HG02981 (cell line): ENCODE data around the gene IRAK1.
A peak's percentile ranks its signal among the peaks of the same experiment; 100 is the strongest.
"Not testable (repeated sequence)": the region's sequence is repeated elsewhere in the genome, so short reads cannot be mapped to it uniquely, and the experiment has no call there.

Source experiments
- ATAC-seq: cut with Tn5 transposase; IDR thresholded peaks from one replicate; pipeline ENCODE4 v1.9.1; 2021; ENCODE audit warnings: mild to moderate bottlenecking, moderate library complexity; ENCODE audit not compliant: unreplicated experiment

The IRAK1 gene

DNA sequence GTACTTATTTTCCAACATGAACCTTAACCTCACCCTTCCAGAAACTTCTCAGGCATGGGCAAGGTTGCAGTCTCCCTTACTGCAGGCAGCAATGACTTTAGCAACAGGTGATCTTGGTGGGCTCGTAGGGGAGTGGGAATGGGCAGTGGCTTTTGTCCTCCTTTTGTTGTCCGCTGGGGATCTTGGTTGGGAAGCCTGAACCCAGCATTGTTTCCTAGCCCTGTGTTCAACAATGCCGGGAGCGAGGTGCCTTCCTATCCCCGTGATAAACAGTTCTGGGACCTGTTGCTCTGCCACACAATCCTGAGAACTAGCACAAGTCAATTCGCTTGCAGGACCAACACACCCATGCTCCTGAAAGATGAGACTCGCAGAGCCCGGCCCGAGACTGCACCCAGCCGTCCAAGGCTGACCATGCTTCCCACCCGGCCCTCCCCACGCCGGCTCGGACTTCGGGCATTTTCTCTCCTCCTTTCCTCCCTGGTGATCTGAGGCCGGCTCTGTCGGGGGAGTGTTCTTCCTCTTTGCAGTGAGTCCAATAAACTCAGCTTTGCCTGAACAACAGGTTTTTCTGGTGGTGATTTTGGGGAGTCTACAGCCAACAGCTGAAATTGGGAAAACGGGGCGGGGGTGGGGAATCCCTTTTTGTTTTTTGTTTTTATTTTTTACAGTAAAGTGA is 20.2 kb downstream of the IRAK1 start:
- no peak for ATAC-seq

GRCh38 chrX:153995504-153995903 is 24.2 kb downstream of the IRAK1 start:
- no peak for ATAC-seq

- not testable (repeated sequence) for ATAC-seq
Observed at GRCh38 chrX:153994398-153994797, 25.3 kb downstream of the IRAK1 start.

DNA sequence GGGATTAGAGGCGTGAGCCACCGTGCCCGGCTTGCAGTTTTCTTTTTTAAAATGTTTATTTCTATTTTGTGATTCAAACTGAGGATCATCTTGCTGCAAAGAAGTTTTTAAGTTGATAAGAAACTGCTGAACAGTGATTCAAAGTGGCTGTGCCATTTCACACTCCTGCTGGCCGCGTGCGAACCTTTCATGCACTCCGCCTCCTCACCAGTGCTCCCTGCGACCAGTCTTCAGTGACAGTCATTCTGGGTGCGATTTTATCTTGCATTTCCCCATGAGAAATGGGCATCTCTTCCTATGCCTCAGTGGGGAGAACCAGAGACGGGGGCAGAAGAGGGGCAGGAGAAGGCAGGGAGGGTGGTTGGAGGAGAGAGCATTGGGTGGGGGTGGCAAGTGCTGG is 25.7 kb downstream of the IRAK1 start:
- ATAC-seq = no peak

- no peak for ATAC-seq
Observed at GRCh38 chrX:153993079-153993478, 26.6 kb downstream of the IRAK1 start.

GRCh38 chrX:153992180-153992579 is 27.5 kb downstream of the IRAK1 start:
- ATAC-seq = no peak

- ATAC-seq = no peak
Observed at GRCh38 chrX:153991013-153991580, 28.6 kb downstream of the IRAK1 start.

DNA sequence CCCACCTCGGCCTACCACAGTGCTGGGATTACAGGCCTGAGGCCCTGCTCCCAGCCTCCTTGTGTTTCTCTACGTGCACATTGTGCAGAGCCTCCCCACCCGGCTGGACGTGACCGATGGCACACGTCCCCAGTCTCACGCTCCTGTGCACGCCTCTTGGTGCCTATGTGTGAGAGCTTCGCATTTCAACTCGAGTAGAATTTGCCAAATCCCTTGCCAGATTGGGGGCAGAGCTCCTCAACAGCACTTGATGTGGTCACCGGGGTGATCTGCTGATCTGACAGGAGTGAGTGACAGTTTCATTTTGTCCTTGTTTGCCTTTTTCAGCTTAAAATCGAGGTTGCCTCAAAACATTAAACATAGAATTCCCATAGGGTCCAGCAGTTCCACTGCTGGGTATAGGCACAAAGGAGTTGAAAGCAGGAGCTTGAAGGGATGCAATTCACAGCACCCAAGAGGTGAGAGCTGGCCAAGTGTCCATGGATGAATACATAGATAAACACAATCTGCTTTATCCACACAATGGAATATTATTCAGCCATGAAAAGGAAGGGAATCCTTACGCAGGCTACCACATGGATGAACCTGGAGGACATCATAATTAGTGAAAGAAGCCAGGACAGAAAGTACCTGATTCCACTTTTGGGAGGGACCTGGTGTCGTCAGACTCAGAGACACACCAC is 29.6 kb downstream of the IRAK1 start:
- no peak for ATAC-seq

- no peak for ATAC-seq
Observed at GRCh38 chrX:153988493-153988892, 31.2 kb downstream of the IRAK1 start.

DNA sequence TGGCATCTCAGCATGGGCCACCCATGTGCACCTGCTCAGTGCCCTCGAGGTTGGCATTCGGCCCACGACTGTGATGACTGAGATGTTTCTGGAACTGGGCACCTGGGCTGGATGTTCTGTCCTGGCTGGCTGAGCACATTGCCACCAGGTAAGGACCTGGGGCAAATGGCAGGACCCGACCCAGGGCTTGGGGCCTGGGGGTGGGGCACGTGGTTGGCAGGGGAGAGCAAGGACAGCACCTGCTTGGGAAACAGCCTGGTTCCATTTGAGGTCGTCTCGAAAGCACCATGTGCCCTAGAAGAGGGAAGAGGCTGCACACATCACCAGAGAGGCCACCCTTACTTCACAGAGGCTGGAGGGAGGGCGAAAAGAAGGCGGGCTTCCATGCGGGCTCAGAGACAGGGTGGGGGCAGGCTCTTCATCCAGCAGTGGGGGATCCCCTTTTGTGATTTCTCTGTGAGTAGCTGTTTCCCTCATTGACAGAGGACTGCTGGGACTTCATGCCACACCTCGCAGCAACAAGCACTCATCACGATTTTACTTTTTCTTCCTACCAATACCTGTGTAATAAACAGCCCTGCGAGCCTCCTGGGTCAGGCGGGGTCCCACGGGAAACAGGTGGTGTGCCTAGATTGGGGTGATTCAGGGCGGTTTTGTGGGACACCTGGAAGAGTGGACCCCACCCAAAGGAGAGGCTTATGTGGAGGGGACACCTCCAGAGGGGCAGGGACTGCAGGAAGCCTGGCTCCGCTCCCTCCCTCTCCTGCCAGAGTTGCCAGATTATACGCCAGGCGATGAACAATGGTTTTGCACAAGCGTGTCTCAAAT is 35.1 kb downstream of the IRAK1 start:
- no peak for ATAC-seq

DNA sequence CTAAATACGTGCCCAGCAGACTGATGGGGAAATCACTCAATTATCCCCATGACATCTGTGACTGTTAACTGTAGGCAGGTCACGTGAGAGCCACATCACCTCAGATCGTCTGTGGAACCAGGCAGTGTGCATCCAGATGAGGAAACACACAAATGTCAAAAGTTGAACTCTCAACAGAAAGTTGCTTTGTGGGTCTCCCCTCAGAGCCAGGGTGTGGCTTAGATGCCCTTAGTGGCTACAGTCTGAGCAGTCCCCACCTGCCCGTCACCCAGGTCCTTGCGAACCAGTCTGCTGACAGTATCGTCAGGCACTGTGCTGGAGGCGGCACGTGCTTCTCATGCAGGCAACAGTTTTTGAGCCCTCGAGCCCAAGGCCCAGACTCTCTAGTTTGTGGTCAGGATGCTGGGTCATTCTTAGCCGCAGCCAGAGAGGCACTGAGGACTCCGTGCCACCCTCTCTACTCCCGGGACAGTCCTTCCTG is 36.3 kb downstream of the IRAK1 start:
- no peak for ATAC-seq

GRCh38 chrX:153981771-153982533 is 37.8 kb downstream of the IRAK1 start:
- ATAC-seq = no peak

- ATAC-seq = no peak
Observed at GRCh38 chrX:153981231-153981630, 38.5 kb downstream of the IRAK1 start.

DNA sequence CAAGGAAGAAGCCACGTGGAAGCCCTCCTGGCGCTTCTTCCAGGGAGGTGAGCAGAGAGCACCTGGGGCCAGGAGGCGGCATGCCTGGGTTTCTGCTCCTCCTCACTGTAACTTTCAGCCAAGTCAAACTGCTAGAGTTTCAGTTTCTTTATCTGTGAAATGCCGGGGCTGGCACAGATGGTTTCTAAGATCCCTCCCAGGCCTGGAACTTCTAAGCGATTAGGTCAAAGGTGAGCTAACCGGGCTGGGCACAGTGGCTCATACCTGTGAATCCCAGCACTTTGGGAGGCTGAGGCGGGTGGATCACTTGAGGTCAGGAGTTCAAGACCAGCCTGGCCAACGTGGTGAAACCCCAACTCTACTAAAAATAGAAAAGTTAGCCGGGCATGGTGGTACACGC is 39.3 kb downstream of the IRAK1 start:
- not testable (repeated sequence) for ATAC-seq

DNA sequence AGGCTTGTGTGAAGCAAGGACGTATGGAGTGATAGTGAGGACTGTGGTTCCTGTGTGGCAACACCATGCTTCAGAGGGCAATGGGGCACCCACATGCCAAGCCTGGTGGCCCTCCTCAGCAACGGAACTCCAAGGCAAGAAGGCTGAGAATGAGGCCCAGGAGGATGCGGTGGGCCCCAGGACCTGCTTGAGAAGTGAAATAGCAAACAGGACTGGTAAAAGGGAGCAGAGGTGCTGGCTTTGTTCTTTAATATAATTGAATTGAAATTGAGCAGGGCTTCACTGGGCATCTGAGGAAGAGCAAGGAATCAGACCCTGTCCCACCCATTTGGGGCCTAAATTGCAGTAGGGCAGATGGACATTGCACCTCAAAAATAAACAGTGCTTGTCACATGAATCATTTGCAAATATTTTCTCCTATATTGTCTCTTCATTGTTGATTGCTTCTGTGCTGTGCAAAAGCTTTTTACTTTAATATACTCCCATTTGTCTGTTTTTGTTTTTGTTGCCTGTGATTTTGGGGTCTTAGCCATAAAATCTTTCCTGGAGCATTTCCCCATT is 44.9 kb downstream of the IRAK1 start:
- ATAC-seq = no peak

- no peak for ATAC-seq
Observed at GRCh38 chrX:153974003-153974725, 45.5 kb downstream of the IRAK1 start.

DNA sequence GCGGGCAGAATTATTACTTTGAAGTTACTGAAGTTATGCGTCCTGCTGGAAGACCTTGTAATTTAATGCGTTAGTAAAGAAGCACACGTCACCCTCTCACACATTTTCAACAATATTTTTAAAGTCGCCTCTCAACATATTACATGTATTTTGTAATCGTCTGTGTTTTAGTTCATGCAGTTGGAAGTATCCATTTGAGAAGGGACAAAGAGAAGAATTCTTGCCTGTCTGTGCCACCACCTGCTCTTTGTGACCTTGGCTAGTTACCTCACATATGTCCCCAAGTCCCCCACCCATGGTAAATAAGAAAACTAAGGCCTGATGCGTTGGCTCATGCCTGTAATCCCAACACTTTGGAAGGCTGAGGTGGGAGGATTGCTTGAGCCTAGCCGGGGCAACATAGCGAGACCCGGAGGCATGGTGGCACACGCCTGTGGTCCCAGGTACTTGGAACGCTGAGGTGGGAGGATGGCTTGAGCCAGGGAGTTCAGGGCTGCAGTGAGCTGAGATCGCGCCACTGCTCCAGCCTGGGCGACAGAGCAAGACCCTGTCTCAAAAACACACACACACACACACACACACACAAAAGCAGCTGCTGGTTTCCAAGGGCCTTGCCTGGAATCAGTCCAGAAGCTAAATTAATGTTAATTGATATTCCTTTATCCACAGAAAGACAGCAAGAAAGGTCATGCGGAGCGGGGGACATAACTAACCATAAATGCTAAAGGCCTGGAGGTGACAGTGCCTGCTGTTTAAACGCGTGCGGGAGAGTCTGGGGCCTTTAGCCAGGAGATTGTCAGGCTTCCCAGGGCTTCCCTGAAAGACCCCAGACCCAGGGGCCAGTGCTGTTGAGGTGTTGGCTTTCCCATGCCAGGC is 46.3 kb downstream of the IRAK1 start:
- ATAC-seq = no peak

DNA sequence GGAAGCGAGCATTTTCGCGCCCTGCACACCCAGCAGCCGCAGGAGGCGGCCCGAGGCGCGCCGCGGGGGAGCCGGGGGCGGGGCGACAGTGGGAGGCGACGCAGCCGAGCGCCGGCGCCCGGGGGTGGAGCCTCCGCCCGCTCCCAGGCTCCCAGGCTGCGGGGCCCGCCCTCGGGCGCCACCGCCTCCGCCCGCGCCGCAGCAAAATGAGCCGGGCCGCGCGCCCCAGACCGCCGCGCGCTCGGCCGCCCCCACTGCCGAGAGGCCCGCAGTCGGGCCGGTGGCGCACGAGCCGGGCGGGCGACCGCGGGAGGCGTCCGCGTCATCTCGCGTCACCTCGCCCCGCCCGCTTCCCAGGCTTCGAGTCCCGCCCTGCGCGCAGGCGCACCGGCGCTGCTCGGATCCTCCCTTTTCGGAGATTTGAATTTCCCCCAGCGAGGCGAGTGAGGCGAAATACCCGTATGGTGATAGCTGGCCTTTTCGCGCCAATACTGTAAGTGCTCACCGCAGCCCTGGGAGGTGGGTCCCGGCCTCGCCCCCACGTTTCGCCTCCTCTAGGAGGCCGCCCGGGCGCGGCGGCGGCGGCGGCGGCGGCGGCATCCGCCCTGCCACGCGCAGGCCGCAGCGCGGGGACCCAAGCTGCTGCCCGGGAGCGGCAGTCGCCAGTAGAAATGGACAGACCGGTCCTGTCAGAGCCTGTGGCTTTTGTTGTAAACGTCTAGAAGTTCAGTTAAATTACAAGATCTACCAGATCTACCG is 47.2 kb downstream of the IRAK1 start, which contains the start of gene TMEM187:
TMEM187 (plus strand) TSS at position 387 of the 759 bp plus-strand sequence. CDS start 9,309 bp downstream, outside the sequence.
- ATAC-seq = peak; percentile 47
